Measurements from ENCODE around the gene MMAB. TPM values are rescaled to one million over a fixed set of nuclear protein-coding genes. Genes with fewer than 3 reads are reported as not detected.

The MMAB gene
- total and polyA plus RNA-seq, 10 of the 15 experiments (the other 5 are each of a cell fraction or from before 2014, with no cell fraction given), result 10.6 to 65.3 (median 45.2) TPM

- no peak for TF ChIP-seq IRF5 (IDR thresholded peaks at IDR 0.05; ENCODE audit: borderline replicate concordance)
- no peak for TF ChIP-seq SRF (IDR thresholded peaks at IDR 0.05; ENCODE audit: low read depth in 2 of 2, low read length in 2 of 2)
- no peak for TF ChIP-seq SIX5 (IDR thresholded peaks at IDR 0.05; ENCODE audit: low read depth, low read length, severe bottlenecking)
- TF ChIP-seq PML (IDR thresholded peaks at IDR 0.05; ENCODE audit: low read length), result no peak
- TF ChIP-seq NR2C1 (IDR thresholded peaks at IDR 0.05), result no peak
Observed at GRCh38 chr12:109542014-109542413, 31.3 kb downstream of the MMAB start (continued).

- no peaks in the 10 kb centered on the region for H3K36me3 ChIP-seq (ENCODE audit: control insufficient read depth in 2 of 2, insufficient read depth in 2 of 2, low read length in 1 of 2)
- H2AFZ ChIP-seq (ENCODE audit: control insufficient read depth, low read depth, low read length), result no peak overlapping the region
- intact Hi-C loops (cut with micrococcal nuclease; ENCODE audit: unreplicated experiment) (no loop called here), in situ Hi-C loops (cut with MboI) (no loop called here)
- TF ChIP-seq RELA (IDR thresholded peaks at IDR 0.05; ENCODE audit: borderline replicate concordance, partially characterized antibody), result no peak
- no peak for TF ChIP-seq SREBF2 (IDR thresholded peaks at IDR 0.05; ENCODE audit: low read length)
- no peak for TF ChIP-seq POLR2AphosphoS2 (IDR thresholded peaks at IDR 0.05; ENCODE audit: low read depth, low read length)
- TF ChIP-seq POLR2AphosphoS5 (IDR thresholded peaks at IDR 0.05; ENCODE audit: low read length), result no peak
- TF ChIP-seq RELB (IDR thresholded peaks at IDR 0.05; ENCODE audit: low read depth), result no peak
- TF ChIP-seq IRF5 (IDR thresholded peaks at IDR 0.05; ENCODE audit: borderline replicate concordance), result no peak
- TF ChIP-seq HDAC2 (IDR thresholded peaks at IDR 0.05), result no peak
- no TSS peak for BruUV-seq (replicated peaks)
- FAIRE-seq, result no peak
- SMC1A ChIA-PET (ENCODE audit: uncharacterized antibody, unreplicated experiment), result no interaction called here
- WGBS (ENCODE audit: insufficient coverage, insufficient replicate concordance, low lambda C conversion rate, missing lambda C conversion rate), result 48% methylated on average over 4 of the region's 4 CpGs
- H3K79me2 ChIP-seq (ENCODE audit: control insufficient read depth, insufficient read depth, low read length), result no peaks in the 10 kb centered on the region
- no peaks in the 10 kb centered on the region for H3K4me1 ChIP-seq (ENCODE audit: control insufficient read depth, insufficient read depth, low read length)
- H3K4me2 ChIP-seq (ENCODE audit: control insufficient read depth, insufficient read depth), result no peak overlapping the region
- no peak overlapping the region for H3K27ac ChIP-seq (ENCODE audit: control insufficient read depth, insufficient read depth)
- no peak for DNase-seq (ENCODE audit: low read depth, low spot score)
- CTCF ChIA-PET, result no interaction called here
- POLR2A ChIA-PET, result no interaction called here
- no peaks in the 10 kb centered on the region for H4K20me1 ChIP-seq (ENCODE audit: control insufficient read depth, insufficient read depth)
- H3K9ac ChIP-seq (ENCODE audit: control insufficient read depth, insufficient read depth, low read length), result no peak overlapping the region
- RAD21 ChIA-PET (ENCODE audit: unreplicated experiment), result no interaction called here
- H3K4me3 ChIP-seq, result no peak overlapping the region
- no peak for ATAC-seq
- H3K27me3 ChIP-seq (replicated peaks in 1 of 2; ENCODE audit: control insufficient read depth in 2 of 2, insufficient read depth in 2 of 2, low read length in 1 of 2), result no peaks in the 10 kb centered on the region
- H3K9me3 ChIP-seq (replicated peaks; ENCODE audit: control insufficient read depth, insufficient read depth, low read length), result no peaks in the 10 kb centered on the region
Observed at GRCh38 chr12:109541413-109541726, 31.9 kb downstream of the MMAB start.

Measured in GM12878 (cell line).